Liver (tissue), 9 donors: ENCODE data around the gene TM4SF5. TPM values are rescaled to one million over a fixed set of nuclear protein-coding genes. Genes with fewer than 3 reads are reported as not detected.

ENCODE experiments used
- DNase-seq: peaks from one replicate; pipeline ENCODE4 v3.0.0-alpha.2; 2017; ENCODE audit warnings: low spot score
- H3K27ac ChIP-seq, 2 donors: one replicate each; pipeline ENCODE4 v1.7.0; 2013; ENCODE audit warnings: inconsistent platforms in 2 of 2, low read length in 2 of 2, control low read depth in 1 of 2, low read depth in 1 of 2, mild to moderate bottlenecking in 1 of 2
- H3K27me3 ChIP-seq, 4 donors: one replicate each; pipeline versions ENCODE4 v1.6.1 to v1.7.0; 2013; ENCODE audit warnings: low read length in 3 of 4, inconsistent platforms in 1 of 4, mild to moderate bottlenecking in 1 of 4, moderate library complexity in 1 of 4; ENCODE audit not compliant: control insufficient read depth in 4 of 4, insufficient read depth in 4 of 4
- H3K36me3 ChIP-seq, 4 donors: one replicate each; pipeline versions ENCODE4 v1.6.1 to v1.7.0; 2013; ENCODE audit warnings: low read length in 3 of 4, mild to moderate bottlenecking in 3 of 4, low read depth in 1 of 4, moderate library complexity in 1 of 4; ENCODE audit not compliant: control insufficient read depth in 4 of 4, insufficient read depth in 3 of 4
- H3K4me1 ChIP-seq, 4 donors: one replicate each; pipeline versions ENCODE4 v1.6.1 to v1.7.0; 2013; ENCODE audit warnings: low read length in 3 of 4, mild to moderate bottlenecking in 3 of 4, moderate library complexity in 1 of 4; ENCODE audit not compliant: control insufficient read depth in 4 of 4, insufficient read depth in 4 of 4
- H3K4me3 ChIP-seq, 3 donors: one replicate each; pipeline versions ENCODE4 v1.6.1 to v1.7.0; 2013; ENCODE audit warnings: low read length in 3 of 3, control low read depth in 1 of 3, low read depth in 1 of 3, mild to moderate bottlenecking in 1 of 3
- H3K9ac ChIP-seq, 2 donors: one replicate each; pipeline ENCODE4 v1.7.0; 2013; ENCODE audit warnings: low read length in 2 of 2, mild to moderate bottlenecking in 2 of 2, moderate library complexity in 2 of 2, control low read depth in 1 of 2, low read depth in 1 of 2
- H3K9me3 ChIP-seq, 4 donors: one replicate each; pipeline versions ENCODE4 v1.6.1 to v1.7.0; 2013; ENCODE audit warnings: low read length in 3 of 4; ENCODE audit not compliant: control insufficient read depth in 4 of 4
- ATF3 ChIP-seq: IDR thresholded peaks from 2 replicates; pipeline ENCODE4 v1.6.1; 2016; ENCODE audit warnings: antibody characterized with exemption
- CTCF ChIP-seq: fragments of 150-350 bp; IDR thresholded peaks from 2 replicates; pipeline ENCODE4 v1.5.1; 2017; ENCODE audit warnings: improper control_type of control experiment, low read depth, low read length; ENCODE audit not compliant: missing input control
- EGR1 ChIP-seq, 2 donors: IDR thresholded peaks; 2 replicates each; pipeline ENCODE4 v1.6.1; 2016 to 2018; ENCODE audit warnings: antibody characterized with exemption in 2 of 2, low read depth in 2 of 2
- FOXA1 ChIP-seq: IDR thresholded peaks from 2 replicates; pipeline ENCODE4 v1.6.1; 2016; ENCODE audit warnings: antibody characterized with exemption
- FOXA2 ChIP-seq: IDR thresholded peaks from 2 replicates; pipeline ENCODE4 v1.6.1; 2016; ENCODE audit warnings: antibody characterized with exemption
- GABPA ChIP-seq, 2 donors: IDR thresholded peaks in 1 of 2; conservative IDR thresholded peaks in 1 of 2; 2 replicates each; pipeline ENCODE4 v1.6.1; 2016; ENCODE audit warnings: antibody characterized with exemption in 2 of 2, mild to moderate bottlenecking in 1 of 2, moderate library complexity in 1 of 2
- HNF4A ChIP-seq, 2 donors: conservative IDR thresholded peaks; 2 replicates each; pipeline ENCODE4 v1.6.1; 2016; ENCODE audit warnings: antibody characterized with exemption in 2 of 2, mild to moderate bottlenecking in 2 of 2
- HNF4G ChIP-seq: IDR thresholded peaks from 2 replicates; pipeline ENCODE4 v1.6.1; 2016; ENCODE audit warnings: antibody characterized with exemption
- JUND ChIP-seq, 2 donors: IDR thresholded peaks; 2 replicates each; pipeline ENCODE4 v1.6.1; 2016; ENCODE audit warnings: antibody characterized with exemption in 2 of 2
- MAX ChIP-seq: IDR thresholded peaks from 2 replicates; pipeline ENCODE4 v1.6.1; 2016; ENCODE audit warnings: antibody characterized with exemption
- RAD21 ChIP-seq, 2 donors: IDR thresholded peaks; 2 replicates each; pipeline ENCODE4 v1.6.1; 2016; ENCODE audit warnings: antibody characterized with exemption in 2 of 2, mild to moderate bottlenecking in 2 of 2
- REST ChIP-seq: IDR thresholded peaks from 2 replicates; pipeline ENCODE4 v1.6.1; 2016; ENCODE audit warnings: antibody characterized with exemption, mild to moderate bottlenecking
- SP1 ChIP-seq: IDR thresholded peaks from 2 replicates; pipeline ENCODE4 v1.6.1; 2018; ENCODE audit warnings: antibody characterized with exemption, mild to moderate bottlenecking
- TAF1 ChIP-seq: conservative IDR thresholded peaks from 2 replicates; pipeline ENCODE4 v1.6.1; 2016; ENCODE audit warnings: antibody characterized with exemption, mild to moderate bottlenecking
- YY1 ChIP-seq: IDR thresholded peaks from 2 replicates; pipeline ENCODE4 v1.6.1; 2016; ENCODE audit warnings: antibody characterized with exemption, mild to moderate bottlenecking
- ZBTB33 ChIP-seq: IDR thresholded peaks from 2 replicates; pipeline ENCODE4 v1.6.1; 2016; ENCODE audit warnings: antibody characterized with exemption
- WGBS: extraction: QIAGEN DNeasy Blood & Tissue Kit; methylation state at CpG from one replicate; pipeline ENCODE4 v1.1.7; 2013; 5-methylcytosine and 5-hydroxymethylcytosine counted together
- polyA plus RNA-seq, 2 donors: library from polyadenylated mRNA; stranded (reverse) in 1 of 2; unstranded in 1 of 2; fragments of 200-250 nt in 1 of 2; fragments of >200 nt in 1 of 2; fragmentation: Nextera tagmentation in 1 of 2; extraction: Ambion mirVana in 1 of 2; gene quantifications; one replicate each; pipeline versions ENCODE4 v1.2.1 to v1.2.3, GENCODE V29; 2013 to 2015
- total RNA-seq, 2 donors: library from RNA; depleted of rRNA; stranded (reverse); fragments of >200 nt; gene quantifications; one replicate each; pipeline ENCODE4 v1.2.3, GENCODE V29; 2014
- donor health status: healthy.
- donor health status: healthy.
- donor health status: healthy.
- donor health status: healthy.
- donor health status: healthy.

The TM4SF5 gene
- total and polyA plus RNA-seq, 4 donors: 20.1 to 309 (median 115) TPM

GRCh38 chr17:4759776-4760236 lies 11.9 kb upstream of the TM4SF5 start (continued):
- TF ChIP-seq ZBTB33: peak; percentile 77
- TF ChIP-seq REST: peak; percentile 62
- TF ChIP-seq GABPA (IDR thresholded peaks at IDR 0.05 in 1 of 2, conservative IDR thresholded peaks at IDR 0.05 in 1 of 2): peak; percentile 37 to 72
- TF ChIP-seq TAF1: no peak
- peak in 1 of 2 donors; percentile 20 for TF ChIP-seq EGR1 (IDR thresholded peaks at IDR 0.05; ENCODE audit: low read depth in 2 of 2)
- TF ChIP-seq ATF3: no peak
- TF ChIP-seq HNF4A (conservative IDR thresholded peaks at IDR 0.05): peak; percentile 94 to 95
- peak; percentile 89 for TF ChIP-seq FOXA2

GRCh38 chr17:4764595-4764994 lies 7.1 kb upstream of the TM4SF5 start:
- Histone ChIP-seq H3K27me3 (no peaks in the 10 kb centered on the region), H3K36me3 (no peaks in the 10 kb centered on the region), H3K4me1 (no peaks in the 10 kb centered on the region), H3K9ac (no peak overlapping the region), H3K27ac (peak overlapping the region; percentile 6 to 31), H3K9me3 (no peaks in the 10 kb centered on the region), H3K4me3 (no peak overlapping the region)
- DNase-seq: no peak
- 80% methylated on average over 3 of the region's 3 CpGs for WGBS
- TF ChIP-seq YY1 (peak; percentile 31), ATF3 (no peak)

GRCh38 chr17:4766201-4766600 lies 5.5 kb upstream of the TM4SF5 start:
- no peak for DNase-seq
- Histone ChIP-seq H3K9ac (no peak overlapping the region), H3K27ac (peak overlapping the region; percentile 35 to 59), H3K4me3 (no peak overlapping the region), H3K27me3 (no peaks in the 10 kb centered on the region), H3K9me3 (no peaks in the 10 kb centered on the region), H3K4me1 (no peaks in the 10 kb centered on the region), H3K36me3 (no peaks in the 10 kb centered on the region)
- TF ChIP-seq MAX (no peak), HNF4G (no peak), JUND (IDR thresholded peaks at IDR 0.05) (no peak), ZBTB33 (no peak), RAD21 (IDR thresholded peaks at IDR 0.05) (no peak), FOXA2 (no peak), REST (no peak), CTCF (no peak), FOXA1 (no peak), YY1 (no peak), SP1 (no peak)
- WGBS: 88% methylated on average over 3 of the region's 3 CpGs
